Right lobe of liver (tissue), 4 donors: Measurements from ENCODE around the gene DHRS7.

Experiments
- POLR2A ChIP-seq: fragments of 450-650 bp; IDR thresholded peaks from one replicate; pipeline ENCODE4 v1.6.1; 2017; ENCODE audit warnings: antibody characterized with exemption, mild to moderate bottlenecking
- TF ChIP-seq, protein P1 (sequence below), 4 donors: fragments of 200-600 bp in 3 of 4; fragments of 450-650 bp in 1 of 4; IDR thresholded peaks; one replicate each; pipeline versions ENCODE4 v1.5.1 to v1.8.0; 2016 to 2022; ENCODE audit warnings: antibody characterized with exemption in 4 of 4, mild to moderate bottlenecking in 2 of 4
- donor health status: DM: no; HTN: no; CAD: no.
- donor health status: DM: no; HTN: no; CAD: no.
- donor health status: DM: no; HTN: yes; CAD: no.

DNA sequence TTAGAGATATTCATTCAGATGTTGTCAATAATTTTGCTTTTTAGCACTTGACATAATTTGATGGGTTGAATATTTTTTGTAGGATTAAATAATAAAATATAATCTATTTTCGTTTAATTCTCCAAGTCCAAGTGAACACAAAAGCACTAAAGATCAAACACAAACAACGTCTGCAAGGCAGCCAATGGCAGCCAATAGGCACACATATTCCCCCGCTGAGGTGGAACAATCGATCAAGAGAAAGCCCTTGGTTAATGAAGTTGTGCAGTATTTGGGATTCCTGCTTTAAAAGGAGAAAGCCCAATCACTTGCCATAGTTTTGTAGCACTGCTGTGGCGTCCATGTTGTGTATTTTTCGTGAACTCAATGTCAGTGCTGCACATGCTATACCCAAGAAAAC lies 1.5 kb downstream of the DHRS7 start:
- TF ChIP-seq, protein P1, sequence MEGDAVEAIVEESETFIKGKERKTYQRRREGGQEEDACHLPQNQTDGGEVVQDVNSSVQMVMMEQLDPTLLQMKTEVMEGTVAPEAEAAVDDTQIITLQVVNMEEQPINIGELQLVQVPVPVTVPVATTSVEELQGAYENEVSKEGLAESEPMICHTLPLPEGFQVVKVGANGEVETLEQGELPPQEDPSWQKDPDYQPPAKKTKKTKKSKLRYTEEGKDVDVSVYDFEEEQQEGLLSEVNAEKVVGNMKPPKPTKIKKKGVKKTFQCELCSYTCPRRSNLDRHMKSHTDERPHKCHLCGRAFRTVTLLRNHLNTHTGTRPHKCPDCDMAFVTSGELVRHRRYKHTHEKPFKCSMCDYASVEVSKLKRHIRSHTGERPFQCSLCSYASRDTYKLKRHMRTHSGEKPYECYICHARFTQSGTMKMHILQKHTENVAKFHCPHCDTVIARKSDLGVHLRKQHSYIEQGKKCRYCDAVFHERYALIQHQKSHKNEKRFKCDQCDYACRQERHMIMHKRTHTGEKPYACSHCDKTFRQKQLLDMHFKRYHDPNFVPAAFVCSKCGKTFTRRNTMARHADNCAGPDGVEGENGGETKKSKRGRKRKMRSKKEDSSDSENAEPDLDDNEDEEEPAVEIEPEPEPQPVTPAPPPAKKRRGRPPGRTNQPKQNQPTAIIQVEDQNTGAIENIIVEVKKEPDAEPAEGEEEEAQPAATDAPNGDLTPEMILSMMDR (IDR thresholded peaks at IDR 0.05), result no peak
- no peak for TF ChIP-seq POLR2A
